ENCODE results near the gene CFD.

Gene CFD

GRCh38 chr19:883661-884211 lies 24.3 kb downstream of the CFD start:
- no peak for DNase-seq (ENCODE audit: low spot score)
- no peak for TF ChIP-seq CTCF (IDR thresholded peaks at IDR 0.05; ENCODE audit: extremely low read depth, insufficient read depth, missing control alignments)
- in situ Hi-C loops (cut with MboI; ENCODE audit: low pct_unique_long_range_greater_than_20kb, low sequenced_read_pairs, unreplicated experiment), result no loop called here

DNA sequence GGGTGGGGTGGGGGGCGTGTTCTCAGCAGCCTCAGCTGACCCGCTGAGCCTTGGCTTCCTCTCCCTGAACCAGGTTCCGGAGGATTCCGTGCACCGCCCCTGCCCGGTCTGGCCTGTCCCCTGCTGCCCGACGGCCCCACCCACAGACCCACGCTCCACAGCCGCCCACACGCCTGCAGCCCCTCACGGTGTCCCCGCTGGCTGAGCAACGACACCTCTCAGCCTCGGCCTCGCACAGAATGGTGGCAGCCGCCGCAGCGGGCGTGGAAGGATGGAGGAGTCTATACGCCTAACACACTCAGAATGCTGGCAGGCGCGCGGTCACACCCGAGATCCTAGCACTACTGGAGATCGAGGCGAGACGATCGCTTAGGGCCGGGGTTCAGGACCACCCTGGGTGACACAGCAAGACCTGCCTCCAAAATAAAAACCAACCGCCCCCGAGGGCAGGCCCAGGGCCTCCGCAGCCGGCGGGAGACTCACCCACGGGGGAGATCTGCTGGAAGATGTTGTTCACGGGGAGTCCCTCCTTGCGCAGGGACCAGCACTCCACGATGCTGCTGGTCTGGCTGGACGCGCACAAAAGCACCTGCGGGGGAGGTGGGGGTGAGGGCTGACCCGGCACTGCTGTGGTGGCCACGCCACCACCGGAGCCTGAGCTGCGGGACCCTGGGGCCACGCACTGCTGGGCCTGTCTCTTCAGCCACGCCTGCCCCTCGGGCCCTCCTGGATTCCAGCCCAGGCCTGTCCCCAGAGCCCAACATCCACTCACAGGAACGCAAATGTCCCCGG lies 25.2 kb downstream of the CFD start:
- DNase-seq (ENCODE audit: low spot score), result no peak
- in situ Hi-C loops (cut with MboI; ENCODE audit: low pct_unique_long_range_greater_than_20kb, low sequenced_read_pairs, unreplicated experiment), result no loop called here
- no peak for TF ChIP-seq CTCF (IDR thresholded peaks at IDR 0.05; ENCODE audit: extremely low read depth, insufficient read depth, missing control alignments)

DNA sequence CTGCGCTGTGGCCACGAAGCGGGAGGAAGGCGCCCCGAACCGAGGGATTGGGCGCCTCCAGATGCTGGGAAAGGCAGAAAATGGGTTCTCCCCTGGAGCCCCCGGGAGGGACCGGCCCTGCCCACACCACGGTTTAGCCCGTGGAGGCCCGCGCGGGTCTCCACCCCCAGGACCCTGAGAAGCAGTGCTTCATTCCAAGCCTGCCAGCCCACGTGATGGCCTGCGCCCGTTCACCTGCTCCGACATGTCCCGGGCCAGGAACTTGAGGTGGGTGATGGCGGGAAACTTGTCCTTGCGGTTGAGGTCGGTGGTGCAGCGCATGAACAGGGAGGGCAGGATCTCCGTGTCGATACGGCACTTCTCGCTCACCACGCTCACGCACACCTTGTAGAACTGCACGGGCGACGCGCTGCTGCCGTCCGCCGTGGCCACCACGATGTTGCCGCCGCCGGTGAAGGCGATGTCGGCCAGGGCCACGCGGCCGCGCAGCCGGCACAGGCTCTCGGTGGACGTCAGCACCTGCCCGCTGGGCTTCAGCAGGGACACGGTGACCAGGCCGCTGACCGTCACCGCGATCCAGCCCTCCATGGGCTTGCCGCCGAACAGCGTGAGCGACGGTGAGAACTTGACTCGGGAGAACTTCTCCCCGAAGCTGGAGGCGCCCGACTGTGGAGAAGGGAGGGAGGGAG lies 26.2 kb downstream of the CFD start:
- DNase-seq (ENCODE audit: low spot score), result no peak
- in situ Hi-C loops (cut with MboI; ENCODE audit: low pct_unique_long_range_greater_than_20kb, low sequenced_read_pairs, unreplicated experiment), result no loop called here
- no peak for TF ChIP-seq CTCF (IDR thresholded peaks at IDR 0.05; ENCODE audit: extremely low read depth, insufficient read depth, missing control alignments)

DNA sequence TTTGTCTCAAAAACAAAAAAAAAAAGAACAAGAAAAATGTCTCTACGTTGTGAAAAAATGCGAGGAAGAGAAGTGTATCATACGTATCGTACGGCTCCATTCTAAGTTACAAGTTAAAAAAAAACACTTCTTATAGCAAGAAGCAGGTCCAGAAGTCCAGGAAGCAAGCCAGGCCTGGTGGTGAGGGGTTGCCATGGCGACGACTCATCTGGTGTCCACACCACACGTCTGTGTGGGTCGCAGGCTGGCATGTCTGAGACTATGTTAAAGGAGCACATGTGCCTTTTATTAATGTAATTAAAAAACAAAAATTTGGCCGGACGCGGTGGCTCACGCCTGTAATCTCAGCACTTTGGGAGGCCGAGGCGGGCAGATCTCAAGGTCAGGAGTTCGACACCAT lies 27.6 kb downstream of the CFD start:
- no peak for TF ChIP-seq CTCF (IDR thresholded peaks at IDR 0.05; ENCODE audit: extremely low read depth, insufficient read depth, missing control alignments)
- no peak for DNase-seq (ENCODE audit: low spot score)
- in situ Hi-C loops (cut with MboI; ENCODE audit: low pct_unique_long_range_greater_than_20kb, low sequenced_read_pairs, unreplicated experiment), result no loop called here

- no peak for TF ChIP-seq CTCF (IDR thresholded peaks at IDR 0.05; ENCODE audit: extremely low read depth, insufficient read depth, missing control alignments)
- in situ Hi-C loops (cut with MboI; ENCODE audit: low pct_unique_long_range_greater_than_20kb, low sequenced_read_pairs, unreplicated experiment), result no loop called here
- no peak for DNase-seq (ENCODE audit: low spot score)
Observed at GRCh38 chr19:887599-887998, 28.1 kb downstream of the CFD start.

- no peak for TF ChIP-seq CTCF (IDR thresholded peaks at IDR 0.05; ENCODE audit: extremely low read depth, insufficient read depth, missing control alignments)
- in situ Hi-C loops (cut with MboI; ENCODE audit: low pct_unique_long_range_greater_than_20kb, low sequenced_read_pairs, unreplicated experiment), result no loop called here
- DNase-seq (ENCODE audit: low spot score), result no peak
Observed at GRCh38 chr19:888581-889385, 29.3 kb downstream of the CFD start.
